Hypothalamus (tissue), 51 donors: ENCODE data around the gene CHGA.

Source experiments
- DNase-seq, 51 donors: peaks; one replicate each; lab custom pipeline; 2025; lab: John Stamatoyannopoulos, UW

The CHGA gene

DNA sequence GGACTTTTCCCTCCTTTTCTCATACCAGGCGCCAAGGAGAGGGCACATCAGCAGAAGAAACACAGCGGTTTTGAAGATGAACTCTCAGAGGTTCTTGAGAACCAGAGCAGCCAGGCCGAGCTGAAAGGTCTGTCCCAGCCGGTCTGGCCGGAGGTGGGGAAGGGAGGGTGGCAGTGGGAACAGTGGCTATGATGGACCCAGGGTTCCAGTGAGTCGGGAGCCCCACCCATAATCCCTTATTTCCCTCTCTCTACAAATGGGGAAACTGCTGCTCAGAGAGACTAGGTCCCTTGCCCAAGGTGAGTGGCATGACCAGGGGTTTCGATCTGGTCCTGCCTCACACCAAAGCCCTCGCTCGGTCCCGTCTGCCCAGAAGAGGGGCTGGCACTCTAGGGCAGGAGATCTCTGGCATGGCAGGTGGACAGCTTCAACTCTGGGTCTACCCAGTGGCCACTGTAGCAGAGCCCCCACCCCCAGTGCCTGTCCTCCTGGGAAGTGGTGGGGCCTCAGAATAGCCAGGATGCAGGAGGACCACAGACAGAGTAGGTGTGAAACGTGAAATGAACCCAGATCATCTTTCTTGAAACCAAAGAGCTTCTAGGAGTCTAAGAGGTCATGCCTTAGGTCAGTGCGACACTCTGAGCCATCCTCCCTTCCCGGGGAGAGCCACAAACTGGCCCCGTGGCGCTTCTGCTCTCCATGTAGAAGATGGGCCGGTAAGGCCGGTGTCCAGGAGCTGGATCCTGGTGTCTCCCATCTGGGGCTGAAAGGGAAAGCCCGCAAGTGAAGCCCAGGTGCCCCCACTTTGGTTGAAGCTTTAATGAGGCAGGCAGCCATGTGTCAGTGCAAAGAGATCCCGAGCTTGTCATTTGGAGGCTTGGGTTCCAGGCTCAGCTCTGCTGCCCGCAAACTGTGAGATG is 7.0 kb downstream of the CHGA start:
- DNase-seq: no peak

DNA sequence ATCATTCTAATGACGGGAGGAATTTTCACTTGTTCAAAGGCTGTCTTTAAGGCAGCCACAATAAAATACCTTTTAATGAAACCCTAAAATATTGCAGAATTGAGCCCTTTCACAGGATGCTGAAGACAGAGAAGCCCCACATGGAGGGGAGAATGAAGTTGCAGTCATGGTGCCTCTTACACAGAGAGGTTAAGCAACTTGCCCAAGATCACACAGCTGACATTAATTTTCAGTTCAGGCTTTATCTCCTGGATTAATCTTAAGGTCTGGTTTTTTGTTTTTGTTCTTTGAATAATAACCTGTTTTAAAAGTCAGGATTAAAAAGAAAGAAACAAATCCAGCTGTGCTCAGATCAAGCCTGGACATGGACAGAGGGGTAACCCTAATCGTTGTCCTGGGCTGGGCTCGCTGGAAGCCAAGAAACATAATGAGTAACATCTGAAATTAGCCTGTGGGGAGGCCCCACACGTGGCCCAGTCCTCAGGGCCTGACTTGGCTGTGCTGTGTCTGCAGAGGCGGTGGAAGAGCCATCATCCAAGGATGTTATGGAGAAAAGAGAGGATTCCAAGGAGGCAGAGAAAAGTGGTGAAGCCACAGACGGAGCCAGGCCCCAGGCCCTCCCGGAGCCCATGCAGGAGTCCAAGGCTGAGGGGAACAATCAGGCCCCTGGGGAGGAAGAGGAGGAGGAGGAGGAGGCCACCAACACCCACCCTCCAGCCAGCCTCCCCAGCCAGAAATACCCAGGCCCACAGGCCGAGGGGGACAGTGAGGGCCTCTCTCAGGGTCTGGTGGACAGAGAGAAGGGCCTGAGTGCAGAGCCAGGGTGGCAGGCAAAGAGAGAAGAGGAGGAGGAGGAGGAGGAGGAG is 8.0 kb downstream of the CHGA start:
- no peak for DNase-seq

DNA sequence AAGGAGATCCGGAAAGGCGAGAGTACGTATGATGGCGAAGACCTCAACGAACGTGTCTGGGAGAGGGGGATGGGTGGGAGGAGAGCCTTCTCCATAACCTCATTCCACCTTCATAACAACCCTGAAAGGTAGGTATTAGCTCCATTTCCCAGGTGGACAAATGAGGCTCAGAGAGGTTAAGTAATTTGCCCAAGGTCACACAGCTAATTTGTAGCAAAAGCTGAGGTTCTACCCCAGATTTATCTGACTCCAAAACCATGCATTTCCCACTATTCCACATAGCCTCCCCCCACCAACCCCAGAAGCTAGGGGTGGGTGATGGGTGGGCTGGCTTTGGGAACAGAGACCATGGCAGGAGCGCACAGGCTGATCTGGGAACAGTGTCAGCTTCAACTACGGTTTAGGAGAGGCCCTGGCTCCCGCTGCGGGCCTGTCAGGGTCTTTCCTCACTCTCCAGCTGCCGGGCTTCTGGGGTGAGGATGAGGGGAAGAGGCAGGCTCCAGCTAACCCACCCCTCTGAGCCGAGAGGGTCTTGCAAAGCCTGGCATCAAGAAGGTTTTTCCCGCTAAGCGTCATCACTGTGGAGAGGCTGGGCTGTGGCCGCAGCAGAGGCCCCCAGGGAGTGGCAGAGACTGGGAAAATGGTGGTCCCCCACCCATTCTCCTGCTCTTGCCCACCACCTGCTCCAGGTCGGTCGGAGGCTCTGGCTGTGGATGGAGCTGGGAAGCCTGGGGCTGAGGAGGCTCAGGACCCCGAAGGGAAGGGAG is 8.9 kb downstream of the CHGA start:
- no peak for DNase-seq

DNA sequence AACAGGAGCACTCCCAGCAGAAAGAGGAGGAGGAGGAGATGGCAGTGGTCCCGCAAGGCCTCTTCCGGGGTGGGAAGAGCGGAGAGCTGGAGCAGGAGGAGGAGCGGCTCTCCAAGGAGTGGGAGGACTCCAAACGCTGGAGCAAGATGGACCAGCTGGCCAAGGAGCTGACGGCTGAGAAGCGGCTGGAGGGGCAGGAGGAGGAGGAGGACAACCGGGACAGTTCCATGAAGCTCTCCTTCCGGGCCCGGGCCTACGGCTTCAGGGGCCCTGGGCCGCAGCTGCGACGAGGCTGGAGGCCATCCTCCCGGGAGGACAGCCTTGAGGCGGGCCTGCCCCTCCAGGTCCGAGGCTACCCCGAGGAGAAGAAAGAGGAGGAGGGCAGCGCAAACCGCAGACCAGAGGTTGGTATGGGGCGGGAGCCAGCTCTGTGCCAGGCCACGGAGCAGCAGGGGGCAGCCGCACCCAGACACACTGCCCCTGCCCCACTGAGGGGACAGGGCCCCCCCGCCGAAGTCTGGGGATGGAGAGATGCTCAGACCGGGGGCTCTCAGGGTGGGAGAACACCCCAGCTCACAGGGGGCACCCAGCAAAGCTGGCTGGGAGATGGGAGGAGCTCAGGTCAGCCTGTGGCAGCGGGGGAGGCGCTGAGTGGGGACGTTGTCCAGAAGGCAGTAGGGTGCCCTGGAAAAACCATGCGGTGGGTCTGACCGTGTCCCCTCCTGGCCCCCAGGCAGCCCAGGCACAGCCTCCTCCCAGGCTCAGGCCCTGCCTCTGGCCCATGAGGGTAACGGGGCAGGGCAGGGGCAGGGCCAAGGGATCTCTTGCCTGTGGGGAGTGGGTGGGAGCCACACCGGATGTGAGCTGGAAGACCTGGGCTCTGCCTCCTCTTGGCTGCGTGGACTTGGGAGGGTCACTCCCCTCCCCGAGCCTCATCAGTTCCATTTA is 9.8 kb downstream of the CHGA start:
- DNase-seq: no peak

DNA sequence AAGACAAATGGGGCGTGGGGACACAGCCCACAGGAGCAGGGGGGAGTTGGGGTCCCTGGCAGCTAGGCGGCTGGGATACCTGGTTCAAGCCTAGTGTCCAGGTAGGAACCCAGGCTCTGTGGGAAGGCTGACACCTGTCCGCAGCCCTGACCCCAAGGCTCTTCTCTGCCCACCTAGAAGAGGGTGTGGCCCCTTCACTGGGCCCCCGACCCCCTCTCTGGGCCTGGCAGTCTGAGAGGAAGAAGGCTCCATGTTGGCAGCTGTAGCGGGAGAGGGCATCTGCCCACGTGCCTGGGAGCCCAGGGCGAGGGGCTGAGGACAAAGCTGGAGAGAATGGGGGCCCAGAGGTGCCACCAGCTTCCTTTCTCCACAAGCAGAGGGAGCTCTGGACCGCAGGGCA is 10.5 kb downstream of the CHGA start:
- no peak for DNase-seq

DNA sequence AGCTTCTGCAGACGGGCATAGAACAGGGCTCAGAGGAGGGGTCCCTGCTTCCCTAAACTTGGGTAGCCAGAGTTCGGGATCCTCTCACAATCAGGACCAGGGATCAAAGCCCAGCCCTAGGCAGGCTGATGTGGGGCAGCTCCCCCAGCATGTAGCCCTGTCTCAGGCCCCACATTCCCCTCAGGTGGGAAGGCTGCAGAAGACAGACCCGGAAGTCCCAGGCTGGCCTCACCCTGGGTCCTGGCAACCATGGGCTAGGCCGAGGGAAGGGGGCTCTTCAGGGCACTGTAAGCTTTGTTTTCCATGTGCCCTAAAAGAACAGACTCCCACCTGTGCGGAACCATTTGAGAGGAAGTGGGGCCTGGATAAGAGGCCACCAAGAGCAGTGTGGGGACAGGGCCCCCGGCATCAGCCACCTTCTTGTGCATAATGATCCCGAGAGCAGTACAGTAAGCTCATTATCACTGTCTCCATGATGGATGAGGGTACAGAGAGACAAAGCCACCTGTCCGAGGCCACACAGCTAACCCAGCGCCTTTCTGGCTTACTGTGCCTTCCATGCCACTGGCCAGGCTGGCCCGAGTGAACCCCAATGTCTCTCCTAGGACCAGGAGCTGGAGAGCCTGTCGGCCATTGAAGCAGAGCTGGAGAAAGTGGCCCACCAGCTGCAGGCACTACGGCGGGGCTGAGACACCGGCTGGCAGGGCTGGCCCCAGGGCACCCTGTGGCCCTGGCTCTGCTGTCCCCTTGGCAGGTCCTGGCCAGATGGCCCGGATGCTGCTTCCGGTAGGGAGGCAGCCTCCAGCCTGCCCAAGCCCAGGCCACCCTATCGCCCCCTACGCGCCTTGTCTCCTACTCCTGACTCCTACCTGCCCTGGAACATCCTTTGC is 11.5 kb downstream of the CHGA start:
- DNase-seq: no peak

DNA sequence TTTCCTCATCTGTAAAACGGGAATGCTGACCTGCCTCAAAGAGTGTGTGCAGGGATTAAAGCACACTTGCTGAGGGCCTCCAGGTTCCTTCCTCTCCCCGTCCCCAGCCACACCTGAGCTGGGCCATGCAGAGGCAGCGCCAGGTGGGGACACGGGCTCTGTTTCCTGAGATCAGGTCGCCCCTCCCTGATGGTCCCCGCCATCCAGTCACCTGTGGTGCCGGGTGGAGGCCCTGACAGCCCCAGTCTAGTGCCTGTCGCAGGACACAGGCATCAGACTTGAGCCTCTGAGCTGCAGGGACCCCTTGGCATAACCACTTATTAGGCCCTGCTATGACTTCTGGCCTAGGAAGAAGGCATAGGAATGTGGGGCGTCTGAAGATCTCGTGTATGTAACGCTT is 12.5 kb downstream of the CHGA start:
- no peak for DNase-seq

DNA sequence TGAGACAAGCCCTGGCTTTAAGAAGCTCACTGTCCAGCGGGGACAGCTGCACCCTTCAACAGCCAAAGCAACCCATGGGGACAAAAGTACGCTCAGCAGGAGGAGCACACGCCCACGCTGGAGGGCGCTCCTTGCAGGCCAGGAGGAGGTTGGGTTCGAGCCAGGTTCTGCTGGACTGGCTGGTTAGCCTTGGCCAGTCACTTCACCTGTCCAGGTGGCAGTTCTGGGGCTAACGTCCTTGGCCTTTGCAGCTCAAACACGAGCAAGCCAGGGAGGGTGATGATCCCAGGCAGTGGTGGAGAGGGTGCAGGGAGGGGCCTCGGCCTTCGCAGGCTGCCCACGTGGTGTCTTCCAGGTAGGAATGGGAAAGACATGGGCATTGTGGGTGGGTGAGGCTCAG is 13.1 kb downstream of the CHGA start:
- no peak for DNase-seq

DNA sequence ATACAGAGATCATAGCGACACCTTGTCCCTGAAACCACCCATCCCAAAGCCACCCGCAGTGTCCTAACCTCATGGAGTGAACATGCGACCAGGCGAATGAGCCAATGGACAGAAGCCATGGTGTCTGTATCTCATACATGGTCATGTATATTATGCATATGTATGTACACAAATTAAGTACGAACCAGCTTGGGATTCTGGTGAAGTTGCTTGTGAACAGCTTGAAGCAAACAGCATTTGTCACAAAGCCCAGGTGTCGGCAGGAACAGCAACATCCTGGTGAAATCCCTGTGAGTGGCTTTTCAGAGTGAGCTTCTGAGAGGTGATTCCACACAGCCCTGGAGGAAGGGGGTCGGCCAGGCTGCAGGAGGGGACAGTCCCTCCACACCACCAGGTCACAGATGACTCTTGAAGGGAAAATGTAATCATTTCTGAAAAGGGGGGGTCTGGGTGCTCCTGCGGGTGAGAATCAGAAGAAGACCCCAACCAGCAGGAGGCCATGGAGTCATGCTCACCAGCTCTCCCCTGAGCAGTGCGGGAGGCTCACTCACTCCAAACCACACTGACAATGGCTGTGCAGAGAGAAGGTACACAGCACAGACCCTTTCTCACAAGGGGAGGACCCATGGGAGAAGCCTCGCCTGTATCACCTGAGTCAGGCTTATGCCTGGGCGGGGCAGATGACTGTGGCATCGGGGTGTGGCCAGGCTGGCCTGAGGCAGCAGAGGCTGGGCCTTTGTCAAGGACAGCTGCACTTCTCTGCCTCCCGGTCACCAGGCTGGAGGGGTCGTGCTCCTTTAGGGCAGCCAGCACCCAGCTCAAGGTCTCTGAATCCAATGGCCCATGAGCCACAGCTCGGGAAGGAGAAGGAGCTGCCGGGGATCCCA is 14.3 kb downstream of the CHGA start:
- no peak for DNase-seq

DNA sequence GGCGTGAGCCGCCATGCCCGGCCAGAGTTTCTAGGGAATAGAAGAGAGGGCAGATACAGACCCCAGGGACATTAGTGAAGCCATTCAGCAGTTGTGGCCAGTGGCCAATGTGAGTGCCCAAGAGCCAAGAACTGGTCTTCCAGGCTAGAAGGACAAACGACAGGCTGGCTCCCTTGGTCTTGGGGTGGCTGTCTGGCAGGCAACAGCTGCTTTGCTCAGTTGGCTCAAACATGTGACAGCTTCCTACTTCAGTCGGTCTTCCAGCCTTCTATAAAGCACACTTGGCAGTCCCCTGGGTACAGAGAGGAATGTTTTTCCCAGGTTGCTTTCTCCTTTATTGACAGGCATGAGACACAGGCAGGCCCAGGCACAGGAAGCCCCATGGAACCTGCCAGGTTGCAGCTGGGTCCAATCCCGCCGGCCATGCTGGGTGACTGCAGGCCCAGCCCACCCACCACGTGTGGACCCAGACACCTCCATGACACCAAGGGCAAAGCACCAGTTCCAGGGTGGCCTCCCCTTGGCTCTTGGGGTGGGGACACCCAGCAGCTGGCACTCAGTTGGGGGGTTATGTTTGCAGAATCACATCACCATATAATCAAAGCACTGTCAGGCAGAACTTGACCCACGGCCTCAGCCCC is 15.4 kb downstream of the CHGA start:
- DNase-seq: peak in 12 of 51 donors; percentile 18 to 67 (median 42)

DNA sequence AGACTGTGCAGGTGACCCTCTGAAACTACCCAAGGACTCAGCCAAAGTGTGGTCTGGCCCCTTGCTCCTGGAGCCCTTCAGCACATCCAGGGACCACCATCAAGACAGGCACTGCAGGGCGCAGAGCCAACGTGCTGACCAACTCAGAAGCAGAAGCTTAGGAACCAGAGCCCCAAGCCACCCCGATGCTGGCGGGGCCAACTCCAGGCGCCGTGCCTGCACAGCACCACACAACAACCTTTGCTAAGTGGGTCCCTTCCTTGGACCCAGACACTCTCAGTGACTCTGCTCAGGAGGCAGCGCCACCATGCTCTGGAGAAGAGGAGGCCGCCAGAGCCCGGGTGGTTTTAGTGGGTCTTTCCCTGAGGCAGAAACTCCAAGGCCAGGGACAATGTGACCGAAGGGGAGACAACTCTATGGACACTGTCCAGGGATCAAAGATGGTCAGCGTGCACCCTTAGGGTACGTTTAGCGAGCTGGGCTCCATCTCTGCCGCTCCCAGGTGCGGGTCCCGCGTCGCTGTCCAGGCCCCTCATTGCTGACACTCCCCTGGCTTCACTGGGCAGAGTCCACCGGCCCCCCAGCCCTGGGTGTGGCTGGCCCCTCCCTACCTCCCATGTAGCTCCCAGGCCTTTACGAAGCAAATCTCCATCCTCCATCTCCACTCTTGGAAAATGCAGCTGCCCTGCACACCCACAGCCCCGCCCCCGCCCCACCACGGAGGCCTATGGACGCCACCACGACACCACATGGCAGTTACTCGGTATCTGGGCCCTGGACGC is 16.1 kb downstream of the CHGA start:
- DNase-seq: no peak

DNA sequence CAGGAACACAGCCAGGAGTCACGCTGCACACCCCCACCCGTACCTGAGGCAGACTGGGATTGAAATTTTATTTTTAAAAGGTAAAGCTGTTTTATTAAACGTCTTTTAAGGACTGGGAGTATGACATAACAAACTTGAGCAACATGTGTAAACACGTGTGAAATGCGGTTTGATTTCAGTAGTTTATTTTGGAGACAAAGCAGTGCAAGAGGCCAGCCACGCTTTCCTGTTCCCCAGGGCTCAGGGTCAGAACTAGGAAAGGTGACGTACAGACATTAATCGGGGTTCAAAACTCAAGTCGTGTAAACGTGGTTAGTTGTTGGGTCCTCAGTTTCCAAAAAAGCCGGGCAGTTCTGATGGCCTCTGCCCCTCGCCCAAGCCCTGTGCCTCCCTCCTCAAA is 16.7 kb downstream of the CHGA start:
- DNase-seq: no peak

DNA sequence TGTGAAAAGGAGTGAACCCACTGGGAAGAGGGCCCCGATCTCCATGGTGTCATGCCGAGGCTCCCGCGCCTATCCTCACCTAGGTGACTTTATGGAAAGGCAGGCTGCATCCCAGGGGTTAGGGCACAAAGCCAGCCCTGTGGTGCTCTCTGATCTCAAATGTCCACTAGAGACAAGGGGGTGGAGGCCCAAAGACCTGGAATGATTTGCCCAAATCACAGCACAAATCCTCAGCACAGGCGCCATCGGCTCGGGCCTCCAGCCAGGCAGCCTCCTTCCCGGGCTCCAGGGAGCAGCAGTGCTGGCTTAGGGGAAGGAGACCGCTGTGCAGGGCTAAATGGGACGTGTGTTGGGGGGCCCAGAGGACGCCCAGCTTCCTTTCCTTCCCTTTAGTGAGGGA is 17.6 kb downstream of the CHGA start:
- DNase-seq: no peak

DNA sequence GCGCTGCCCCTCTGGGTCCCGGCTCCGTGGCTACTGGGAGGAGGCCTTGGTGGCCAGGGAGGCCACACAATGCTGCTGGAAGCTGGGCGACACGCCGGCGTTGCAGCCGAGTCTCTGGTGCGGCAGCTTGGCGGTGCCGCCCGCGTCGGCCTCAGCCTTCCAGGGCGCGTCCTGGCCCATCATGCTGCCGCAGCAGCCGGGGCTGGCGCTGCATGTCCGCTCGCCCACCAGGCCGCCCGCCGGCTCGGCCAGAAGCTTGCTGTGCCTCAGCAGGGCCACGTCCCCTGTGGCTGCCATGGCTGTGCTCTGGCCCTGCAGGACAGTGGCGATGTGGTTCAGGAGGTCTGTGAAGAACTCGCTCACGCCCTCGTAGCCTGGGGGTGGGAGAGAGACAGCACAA is 18.6 kb downstream of the CHGA start:
- DNase-seq: no peak

DNA sequence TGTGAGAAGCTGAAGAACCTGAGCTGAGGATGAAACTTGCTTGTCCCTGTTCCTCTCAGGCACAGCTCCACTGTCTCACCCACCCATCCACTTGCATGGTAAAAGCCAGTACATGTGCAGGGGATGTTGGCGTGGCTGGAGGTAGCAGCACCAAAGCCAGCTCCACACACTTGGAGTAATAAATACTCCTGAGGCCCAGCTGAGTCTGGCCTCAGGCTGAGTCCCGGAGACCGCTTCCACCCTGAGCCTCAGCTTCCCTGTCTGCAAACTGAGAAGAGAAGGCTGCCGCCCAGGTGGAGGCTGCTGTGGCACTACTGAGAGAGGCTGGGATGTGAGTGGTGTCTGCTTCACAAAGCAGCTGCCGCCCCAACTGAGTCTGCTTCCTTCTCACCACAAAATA is 19.2 kb downstream of the CHGA start:
- no peak for DNase-seq

DNA sequence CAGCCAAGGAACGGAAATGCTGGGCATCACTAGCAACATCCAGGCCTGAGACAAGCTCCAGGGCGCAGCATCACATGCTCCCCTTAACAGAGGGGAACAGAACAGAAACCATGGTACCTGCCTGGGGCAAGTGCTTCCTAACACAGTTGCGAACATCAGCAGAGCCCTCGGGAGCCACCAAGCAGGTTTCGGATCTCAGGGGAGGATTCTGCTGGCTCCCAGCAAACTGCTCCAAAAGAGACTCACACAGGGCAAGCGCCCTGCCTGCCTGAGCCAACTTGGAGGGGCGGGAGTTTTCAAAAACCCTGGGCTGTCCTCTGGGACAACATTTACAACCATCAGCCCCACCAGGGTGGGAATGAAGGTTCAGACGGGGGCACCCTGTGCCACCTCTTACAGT is 19.6 kb downstream of the CHGA start:
- no peak for DNase-seq
